ENCODE results near the gene ADM2.
A peak's percentile ranks its signal among the peaks of the same experiment; 100 is the strongest.

The ADM2 gene

DNA sequence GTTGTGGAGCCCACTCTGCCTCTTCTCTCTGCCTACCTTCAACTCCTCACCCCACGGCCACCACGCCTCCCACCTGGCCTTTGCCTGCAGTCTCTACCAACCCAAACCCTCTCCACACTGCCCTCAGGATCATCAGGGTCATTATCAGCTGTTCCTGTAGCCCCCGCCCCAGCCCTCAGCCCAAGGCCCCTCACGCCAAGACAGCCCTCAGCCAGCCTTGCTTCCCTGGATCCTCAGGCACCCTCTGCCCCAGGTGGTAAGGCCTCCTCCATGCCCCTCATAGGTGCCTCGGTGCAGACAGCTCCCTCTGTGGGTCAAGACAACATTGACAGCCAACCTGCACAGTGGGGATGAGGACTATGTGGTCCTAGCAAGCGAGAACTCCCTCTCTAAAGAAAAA, 8.3 kb upstream of the ADM2 start:
- TF ChIP-seq, protein P1, sequence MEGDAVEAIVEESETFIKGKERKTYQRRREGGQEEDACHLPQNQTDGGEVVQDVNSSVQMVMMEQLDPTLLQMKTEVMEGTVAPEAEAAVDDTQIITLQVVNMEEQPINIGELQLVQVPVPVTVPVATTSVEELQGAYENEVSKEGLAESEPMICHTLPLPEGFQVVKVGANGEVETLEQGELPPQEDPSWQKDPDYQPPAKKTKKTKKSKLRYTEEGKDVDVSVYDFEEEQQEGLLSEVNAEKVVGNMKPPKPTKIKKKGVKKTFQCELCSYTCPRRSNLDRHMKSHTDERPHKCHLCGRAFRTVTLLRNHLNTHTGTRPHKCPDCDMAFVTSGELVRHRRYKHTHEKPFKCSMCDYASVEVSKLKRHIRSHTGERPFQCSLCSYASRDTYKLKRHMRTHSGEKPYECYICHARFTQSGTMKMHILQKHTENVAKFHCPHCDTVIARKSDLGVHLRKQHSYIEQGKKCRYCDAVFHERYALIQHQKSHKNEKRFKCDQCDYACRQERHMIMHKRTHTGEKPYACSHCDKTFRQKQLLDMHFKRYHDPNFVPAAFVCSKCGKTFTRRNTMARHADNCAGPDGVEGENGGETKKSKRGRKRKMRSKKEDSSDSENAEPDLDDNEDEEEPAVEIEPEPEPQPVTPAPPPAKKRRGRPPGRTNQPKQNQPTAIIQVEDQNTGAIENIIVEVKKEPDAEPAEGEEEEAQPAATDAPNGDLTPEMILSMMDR (IDR thresholded peaks at IDR 0.05; ENCODE audit: low read depth, low read length, missing control alignments), result peak; percentile 30
- DNase-seq (ENCODE audit: low read depth), result no peak
- no peak overlapping the region for H3K4me3 ChIP-seq (ENCODE audit: low read depth, low read length)
- in situ Hi-C loops (cut with HindIII; ENCODE audit: low sequenced_read_pairs), result no loop called here

DNA sequence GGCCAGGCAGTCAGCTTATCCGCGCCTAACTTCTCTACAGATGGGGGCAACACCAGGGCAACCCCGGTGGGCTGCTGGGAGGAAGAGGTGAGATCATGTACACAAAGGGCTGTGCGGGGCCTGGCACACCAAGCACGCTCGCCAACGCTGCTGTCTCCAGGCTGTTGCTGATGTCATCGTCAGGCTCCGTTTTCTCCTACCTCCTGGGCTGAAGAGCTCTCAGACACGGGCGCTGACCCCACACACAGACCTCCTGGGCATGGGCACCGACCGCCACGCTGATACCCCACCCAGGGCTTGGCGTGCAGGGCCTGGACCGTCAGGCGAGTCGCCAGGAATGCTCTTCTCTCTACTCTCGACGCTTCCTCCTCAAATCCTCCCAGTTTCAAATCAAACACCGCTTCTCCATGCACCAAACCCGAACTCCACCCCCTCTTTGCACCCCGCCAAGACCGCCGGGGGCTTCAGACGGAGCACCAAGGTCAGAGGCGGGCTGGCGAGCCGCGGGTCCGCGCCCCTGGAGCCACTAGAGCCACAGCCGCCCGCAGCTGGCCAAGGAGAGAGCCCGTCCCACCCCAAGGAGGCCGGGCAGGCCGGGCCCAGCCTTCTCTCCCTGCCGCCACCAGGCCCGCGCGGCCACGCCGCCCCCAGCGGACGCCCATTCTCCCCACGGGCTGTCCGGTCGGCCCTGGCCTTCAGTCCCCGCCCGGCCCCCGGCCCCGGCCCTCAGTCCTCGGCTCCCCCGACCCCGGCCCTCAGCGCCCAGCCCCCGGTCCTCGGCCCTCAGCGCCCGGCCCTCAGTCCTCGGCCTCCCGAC, 7.3 kb upstream of the ADM2 start:
- DNase-seq (ENCODE audit: low read depth), result peak; percentile 8
- TF ChIP-seq, protein P1 (IDR thresholded peaks at IDR 0.05; ENCODE audit: low read depth, low read length, missing control alignments), result no peak
- H3K4me3 ChIP-seq (ENCODE audit: low read depth, low read length), result peak overlapping the region; percentile 60
- in situ Hi-C loops (cut with HindIII; ENCODE audit: low sequenced_read_pairs), result no loop called here

DNA sequence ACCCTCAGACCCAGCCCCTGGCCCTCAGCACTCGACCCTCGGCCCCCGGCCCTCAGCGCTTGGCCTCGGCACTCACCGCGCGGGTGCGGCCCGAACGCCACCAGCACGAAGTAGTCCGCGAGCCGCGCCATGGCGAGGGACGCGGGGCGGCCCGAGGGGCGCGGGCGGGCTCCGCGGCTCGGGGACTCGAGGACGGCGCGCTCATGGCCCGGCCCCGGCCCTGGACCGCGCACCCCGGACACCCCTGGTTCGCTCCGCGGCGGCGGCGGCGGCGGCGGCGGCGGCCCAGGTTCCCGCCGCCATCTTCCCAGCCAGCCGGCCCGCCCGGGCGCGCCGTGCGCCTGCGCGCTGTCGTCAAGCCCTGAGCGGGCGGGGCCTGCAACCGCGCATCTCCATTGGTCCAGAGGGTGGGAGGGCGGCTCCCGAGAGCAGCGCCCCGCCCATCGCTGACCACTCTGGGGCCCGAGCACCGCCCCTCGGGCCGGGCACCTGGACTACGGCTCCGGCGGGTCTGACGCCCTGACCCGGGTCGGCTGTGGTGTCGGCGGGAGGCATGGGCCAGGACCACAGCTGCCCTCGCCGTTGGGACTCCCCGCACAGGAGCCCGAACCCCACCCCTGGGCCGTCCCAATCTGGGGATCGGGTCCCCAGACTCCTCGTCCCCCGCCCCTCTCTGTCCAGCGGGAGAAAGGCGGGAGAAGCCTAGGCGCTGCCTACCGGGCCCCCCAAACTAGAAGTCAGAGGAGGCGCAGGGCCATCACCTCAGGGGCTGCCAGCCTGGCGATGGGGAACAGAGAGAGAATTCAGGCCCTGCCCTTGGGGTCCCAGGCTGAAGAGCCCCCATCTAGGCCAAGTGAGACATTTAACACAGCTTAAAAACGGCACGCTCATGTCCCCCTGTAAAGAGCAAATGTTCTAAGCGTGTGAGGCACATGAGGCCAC, 6.4 kb upstream of the ADM2 start, which contains the start of gene SBF1:
TSS of gene SBF1 (minus strand) at position 326 of the 942 bp plus-strand sequence. CDS start at position 131, 195 bp downstream.
- peak; percentile 69 for DNase-seq (ENCODE audit: low read depth)
- TF ChIP-seq, protein P1 (IDR thresholded peaks at IDR 0.05; ENCODE audit: low read depth, low read length, missing control alignments), result no peak
- in situ Hi-C loops (cut with HindIII; ENCODE audit: low sequenced_read_pairs), result no loop called here
- H3K4me3 ChIP-seq (ENCODE audit: low read depth, low read length), result peak within 1 kb of the TSS; percentile 60

DNA sequence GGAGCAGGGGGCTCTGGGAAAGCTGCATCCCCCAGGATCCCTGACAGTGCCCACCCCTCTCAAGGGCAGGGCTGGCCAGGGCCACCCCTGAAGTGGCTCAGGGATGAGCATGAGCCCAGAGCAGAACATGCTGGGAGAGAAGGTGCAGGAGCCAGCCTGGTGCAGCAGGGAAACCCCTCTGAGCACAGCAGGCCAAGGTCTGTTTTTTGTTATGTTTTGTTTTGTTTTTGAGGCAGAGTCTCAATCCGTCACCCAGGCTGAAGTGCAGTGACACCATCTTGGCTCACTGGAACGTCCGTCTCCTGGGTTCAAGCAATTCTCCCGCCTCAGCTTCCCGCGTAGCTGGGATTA, 5.7 kb upstream of the ADM2 start:
- H3K4me3 ChIP-seq (ENCODE audit: low read depth, low read length), result no peak overlapping the region
- TF ChIP-seq, protein P1 (IDR thresholded peaks at IDR 0.05; ENCODE audit: low read depth, low read length, missing control alignments), result no peak
- in situ Hi-C loops (cut with HindIII; ENCODE audit: low sequenced_read_pairs), result no loop called here
- DNase-seq (ENCODE audit: low read depth), result no peak

DNA sequence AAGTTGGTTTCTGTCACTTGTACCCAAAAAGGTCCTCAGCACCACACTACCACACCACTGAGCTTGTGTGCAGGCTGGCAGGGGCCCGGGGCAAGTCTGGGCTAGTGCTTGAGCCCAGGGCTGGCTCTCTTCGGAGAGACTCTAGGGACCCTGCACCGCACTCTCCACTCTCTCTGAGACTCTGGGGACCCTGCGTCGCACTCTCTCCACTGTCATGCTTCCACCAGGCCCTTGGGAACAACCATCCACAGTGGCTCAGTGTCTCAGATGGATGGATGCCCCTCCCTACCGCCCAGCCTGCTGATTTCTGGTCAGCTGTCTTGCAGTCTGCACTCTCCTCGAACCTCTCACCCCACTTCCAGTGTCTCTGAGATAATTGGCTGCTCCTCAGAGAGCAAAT, 4.5 kb upstream of the ADM2 start:
- in situ Hi-C loops (cut with HindIII; ENCODE audit: low sequenced_read_pairs), result no loop called here
- no peak for DNase-seq (ENCODE audit: low read depth)
- TF ChIP-seq, protein P1 (IDR thresholded peaks at IDR 0.05; ENCODE audit: low read depth, low read length, missing control alignments), result no peak

DNA sequence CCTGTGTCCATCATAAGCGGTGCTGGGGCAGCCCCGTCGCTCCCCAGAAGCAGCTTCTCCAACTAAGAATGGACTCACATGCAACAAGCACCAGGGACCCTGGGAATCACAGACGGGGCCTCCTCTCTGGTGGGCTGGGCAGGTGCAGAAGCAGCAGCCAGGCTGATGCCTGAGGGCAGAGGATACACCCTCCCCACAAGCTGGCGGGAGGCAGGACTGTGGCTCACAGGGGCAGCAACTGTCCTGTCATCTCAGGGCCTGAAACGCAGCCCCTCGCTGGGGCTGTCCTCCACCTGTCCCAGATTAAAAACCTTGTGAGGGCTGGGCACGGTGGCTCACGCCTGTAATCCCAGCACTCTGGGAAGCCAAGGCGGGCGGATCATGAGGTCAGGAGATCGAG, 3.4 kb upstream of the ADM2 start:
- H3K4me3 ChIP-seq (ENCODE audit: low read depth, low read length), result no peak overlapping the region
- no peak for DNase-seq (ENCODE audit: low read depth)
- in situ Hi-C loops (cut with HindIII; ENCODE audit: low sequenced_read_pairs), result no loop called here
- TF ChIP-seq, protein P1 (IDR thresholded peaks at IDR 0.05; ENCODE audit: low read depth, low read length, missing control alignments), result no peak

More for the DNA sequence above, 4.5 kb upstream of the ADM2 start:
- no peak overlapping the region for H3K4me3 ChIP-seq (ENCODE audit: low read depth, low read length)

All from astrocyte of the cerebellum (primary cell).